ENCODE results near the gene KIF24. TPM values are rescaled to one million over a fixed set of nuclear protein-coding genes. Genes with fewer than 3 reads are reported as not detected.
"Not testable (repeated sequence)": the region's sequence is repeated elsewhere in the genome, so short reads cannot be mapped to it uniquely, and the experiment has no call there.

Gene KIF24
- polyA plus RNA-seq, 1 donor: 2.0 TPM

DNA sequence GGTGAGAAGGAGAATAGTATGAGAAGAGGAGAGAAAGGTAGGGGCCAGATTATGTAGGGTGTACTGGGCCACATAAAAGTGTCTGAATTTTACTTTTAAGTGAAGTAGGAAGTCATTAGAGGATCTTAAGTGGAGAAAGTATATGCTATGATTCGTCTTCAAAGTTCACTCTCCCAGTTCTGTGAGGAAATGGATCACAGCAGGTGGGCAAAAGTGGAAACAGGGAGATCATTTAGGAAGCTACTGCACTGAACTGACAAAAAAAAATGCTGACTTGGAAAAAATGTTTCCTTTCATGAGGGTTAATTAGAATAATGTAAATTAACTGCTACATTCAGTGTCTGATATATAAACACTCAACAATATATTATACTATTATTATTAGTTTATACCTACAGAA, 2.4 kb downstream of the KIF24 start:
- DNase-seq: no peak

GRCh38 chr9:34322899-34323591, 6.0 kb downstream of the KIF24 start:
- no peak overlapping the region for H3K4me3 ChIP-seq (ENCODE audit: low read length)
- no peaks in the 10 kb centered on the region for H3K4me1 ChIP-seq (ENCODE audit: control insufficient read depth, insufficient read depth, low read length)
- no peaks in the 10 kb centered on the region for H3K36me3 ChIP-seq (ENCODE audit: control insufficient read depth, insufficient read depth, low read length)
- H3K27me3 ChIP-seq (ENCODE audit: control insufficient read depth, insufficient read depth, low read length): no peaks in the 10 kb centered on the region
- no peak for DNase-seq
- WGBS (ENCODE audit: insufficient coverage, low lambda C conversion rate): 88% methylated on average over 1 of the region's 2 CpGs
- H3K27ac ChIP-seq (ENCODE audit: low read length): no peak overlapping the region
- no peaks in the 10 kb centered on the region for H3K9me3 ChIP-seq (ENCODE audit: control insufficient read depth, low read depth, low read length)

More for the DNA sequence above, 2.4 kb downstream of the KIF24 start:
- no CpG with 5 or more reads among the region's 1 CpG for WGBS (ENCODE audit: insufficient coverage, low lambda C conversion rate)
- H3K4me1 ChIP-seq (ENCODE audit: control insufficient read depth, insufficient read depth, low read length): peaks cover 3% of the 10 kb centered on the region
- H3K9me3 ChIP-seq (ENCODE audit: control insufficient read depth, low read depth, low read length): no peaks in the 10 kb centered on the region
- no peak overlapping the region for H3K4me3 ChIP-seq (ENCODE audit: low read length)
- H3K27ac ChIP-seq (ENCODE audit: low read length): no peak overlapping the region
- H3K36me3 ChIP-seq (ENCODE audit: control insufficient read depth, insufficient read depth, low read length): no peaks in the 10 kb centered on the region
- no peaks in the 10 kb centered on the region for H3K27me3 ChIP-seq (ENCODE audit: control insufficient read depth, insufficient read depth, low read length)

GRCh38 chr9:34321451-34321850, 7.6 kb downstream of the KIF24 start:
- DNase-seq: no peak
- no CpG with 5 or more reads among the region's 7 CpGs for WGBS (ENCODE audit: insufficient coverage, low lambda C conversion rate)
- no peaks in the 10 kb centered on the region for H3K36me3 ChIP-seq (ENCODE audit: control insufficient read depth, insufficient read depth, low read length)
- no peaks in the 10 kb centered on the region for H3K27me3 ChIP-seq (ENCODE audit: control insufficient read depth, insufficient read depth, low read length)
- H3K4me1 ChIP-seq (ENCODE audit: control insufficient read depth, insufficient read depth, low read length): no peaks in the 10 kb centered on the region
- H3K27ac ChIP-seq (ENCODE audit: low read length): no peak overlapping the region
- H3K4me3 ChIP-seq (ENCODE audit: low read length): no peak overlapping the region
- no peaks in the 10 kb centered on the region for H3K9me3 ChIP-seq (ENCODE audit: control insufficient read depth, low read depth, low read length)

DNA sequence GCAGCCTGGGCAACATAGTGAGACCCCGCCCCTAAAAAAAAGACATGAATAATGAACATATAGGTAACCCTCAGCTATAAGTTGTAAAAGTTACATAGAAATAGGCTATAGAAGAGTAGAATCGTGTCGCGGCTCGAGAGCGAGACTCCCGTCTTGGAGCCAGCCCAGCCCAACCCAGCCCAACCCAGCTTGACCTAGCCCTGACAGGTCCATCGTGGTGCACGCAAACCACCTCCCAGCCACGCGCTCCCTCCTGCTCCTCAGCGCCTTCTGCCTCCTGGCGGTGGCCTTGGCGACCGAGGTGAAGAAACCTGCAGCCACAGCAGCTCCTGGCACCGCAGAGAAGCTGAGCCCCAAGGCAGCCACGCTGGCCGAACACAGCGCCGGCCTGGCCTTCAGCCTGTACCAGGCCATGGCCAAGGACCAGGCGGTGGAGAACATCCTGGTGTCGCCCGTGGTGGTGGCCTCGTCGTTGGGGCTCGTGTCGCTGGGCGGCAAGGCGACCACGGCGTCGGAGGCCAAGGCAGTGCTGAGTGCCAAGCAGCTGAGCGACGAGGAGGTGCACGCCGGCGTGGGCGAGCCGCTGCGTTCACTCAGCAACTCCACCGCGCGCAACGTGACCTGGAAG, 10.8 kb downstream of the KIF24 start:
- Histone ChIP-seq H3K27me3 (ENCODE audit: control insufficient read depth, insufficient read depth, low read length) (no peaks in the 10 kb centered on the region), H3K4me1 (ENCODE audit: control insufficient read depth, insufficient read depth, low read length) (no peaks in the 10 kb centered on the region), H3K27ac (ENCODE audit: low read length) (no peak overlapping the region), H3K36me3 (ENCODE audit: control insufficient read depth, insufficient read depth, low read length) (no peaks in the 10 kb centered on the region), H3K9me3 (ENCODE audit: control insufficient read depth, low read depth, low read length) (no peaks in the 10 kb centered on the region), H3K4me3 (ENCODE audit: low read length) (no peak overlapping the region)
- 100% methylated on average over 1 of the region's 44 CpGs for WGBS (ENCODE audit: insufficient coverage, low lambda C conversion rate)
- DNase-seq: no peak

GRCh38 chr9:34317436-34317835, 11.6 kb downstream of the KIF24 start:
- no peak for DNase-seq
- no peak overlapping the region for H3K27ac ChIP-seq (ENCODE audit: low read length)
- no CpG with 5 or more reads among the region's 2 CpGs for WGBS (ENCODE audit: insufficient coverage, low lambda C conversion rate)
- H3K27me3 ChIP-seq (ENCODE audit: control insufficient read depth, insufficient read depth, low read length): no peaks in the 10 kb centered on the region
- no peaks in the 10 kb centered on the region for H3K4me1 ChIP-seq (ENCODE audit: control insufficient read depth, insufficient read depth, low read length)
- H3K36me3 ChIP-seq (ENCODE audit: control insufficient read depth, insufficient read depth, low read length): no peaks in the 10 kb centered on the region
- no peaks in the 10 kb centered on the region for H3K9me3 ChIP-seq (ENCODE audit: control insufficient read depth, low read depth, low read length)
- H3K4me3 ChIP-seq (ENCODE audit: low read length): no peak overlapping the region

DNA sequence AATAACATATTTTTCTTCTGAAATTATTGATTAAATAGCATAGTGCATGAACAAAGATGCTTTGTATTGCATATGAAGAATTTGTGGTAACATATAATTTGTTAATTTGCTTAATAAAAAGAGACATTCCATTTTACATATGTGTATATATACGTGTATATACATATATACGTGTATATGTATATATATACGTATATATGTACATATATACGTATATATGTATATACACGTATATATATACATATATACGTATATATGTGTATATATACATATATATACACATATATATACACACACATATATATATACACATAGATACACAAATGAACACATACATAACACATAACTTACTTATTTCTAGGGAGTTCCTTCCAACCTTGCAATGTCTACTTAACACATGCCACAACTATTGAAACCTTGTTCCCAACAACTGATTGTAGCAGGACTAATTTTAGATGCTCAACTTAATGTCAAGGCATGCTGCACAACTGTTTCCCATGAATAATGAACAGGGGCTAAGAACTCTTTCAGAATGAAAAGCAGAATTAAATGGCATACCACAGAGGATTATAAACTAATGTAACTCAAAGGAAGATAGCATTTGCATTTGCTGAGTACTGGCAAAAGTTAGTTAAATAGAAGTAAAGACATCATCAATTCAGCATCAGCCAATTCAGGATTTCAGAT, 17.4 kb downstream of the KIF24 start:
- no peaks in the 10 kb centered on the region for H3K9me3 ChIP-seq (ENCODE audit: control insufficient read depth, low read depth, low read length)
- no peaks in the 10 kb centered on the region for H3K4me1 ChIP-seq (ENCODE audit: control insufficient read depth, insufficient read depth, low read length)
- 100% methylated on average over 2 of the region's 6 CpGs for WGBS (ENCODE audit: insufficient coverage, low lambda C conversion rate)
- no peak for DNase-seq
- H3K27me3 ChIP-seq (ENCODE audit: control insufficient read depth, insufficient read depth, low read length): no peaks in the 10 kb centered on the region
- H3K36me3 ChIP-seq (ENCODE audit: control insufficient read depth, insufficient read depth, low read length): no peaks in the 10 kb centered on the region
- no peak overlapping the region for H3K4me3 ChIP-seq (ENCODE audit: low read length)
- no peak overlapping the region for H3K27ac ChIP-seq (ENCODE audit: low read length)

DNA sequence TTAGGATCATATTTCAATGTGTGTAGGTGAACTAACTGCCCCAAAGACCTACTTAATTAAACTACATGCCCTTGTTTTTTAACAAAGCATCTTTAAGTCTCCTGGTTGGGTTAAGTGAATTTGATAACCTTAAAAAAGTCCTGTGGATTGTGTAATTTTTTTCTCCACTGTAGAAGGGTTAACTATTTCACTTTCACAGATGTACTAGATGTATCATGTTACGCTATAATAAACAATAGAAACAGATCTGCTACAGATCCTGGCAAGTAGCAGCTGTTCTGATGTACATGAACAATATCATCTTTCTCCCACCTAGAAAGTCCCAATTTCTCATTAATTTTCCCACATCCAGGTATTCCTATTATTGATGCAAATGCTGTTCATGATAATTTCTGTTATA, 18.9 kb downstream of the KIF24 start:
- no peak overlapping the region for H3K4me3 ChIP-seq (ENCODE audit: low read length)
- no peaks in the 10 kb centered on the region for H3K9me3 ChIP-seq (ENCODE audit: control insufficient read depth, low read depth, low read length)
- H3K36me3 ChIP-seq (ENCODE audit: control insufficient read depth, insufficient read depth, low read length): no peaks in the 10 kb centered on the region
- no CpG with 5 or more reads among the region's 1 CpG for WGBS (ENCODE audit: insufficient coverage, low lambda C conversion rate)
- H3K4me1 ChIP-seq (ENCODE audit: control insufficient read depth, insufficient read depth, low read length): no peaks in the 10 kb centered on the region
- DNase-seq: no peak
- H3K27me3 ChIP-seq (ENCODE audit: control insufficient read depth, insufficient read depth, low read length): no peaks in the 10 kb centered on the region
- H3K27ac ChIP-seq (ENCODE audit: low read length): no peak overlapping the region

GRCh38 chr9:34308316-34308715, 20.8 kb downstream of the KIF24 start:
- H3K27ac ChIP-seq (ENCODE audit: low read length); H3K27me3 ChIP-seq (ENCODE audit: control insufficient read depth, insufficient read depth, low read length); H3K36me3 ChIP-seq (ENCODE audit: control insufficient read depth, insufficient read depth, low read length); DNase-seq; H3K4me3 ChIP-seq (ENCODE audit: low read length); H3K4me1 ChIP-seq (ENCODE audit: control insufficient read depth, insufficient read depth, low read length); H3K9me3 ChIP-seq (ENCODE audit: control insufficient read depth, low read depth, low read length): not testable (repeated sequence)
- WGBS (ENCODE audit: insufficient coverage, low lambda C conversion rate): no CpG with 5 or more reads among the region's 3 CpGs

- H3K4me1 ChIP-seq (ENCODE audit: control insufficient read depth, insufficient read depth, low read length); H3K27me3 ChIP-seq (ENCODE audit: control insufficient read depth, insufficient read depth, low read length); DNase-seq; H3K4me3 ChIP-seq (ENCODE audit: low read length); H3K36me3 ChIP-seq (ENCODE audit: control insufficient read depth, insufficient read depth, low read length); H3K9me3 ChIP-seq (ENCODE audit: control insufficient read depth, low read depth, low read length); H3K27ac ChIP-seq (ENCODE audit: low read length): not testable (repeated sequence)
- whole genome bisulfite sequencing (ENCODE audit: insufficient coverage, low lambda C conversion rate): no CpG with 5 or more reads among the region's 7 CpGs
Measured at GRCh38 chr9:34301064-34301463, 28.0 kb downstream of the KIF24 start.

GRCh38 chr9:34292552-34292951, 36.5 kb downstream of the KIF24 start:
- H3K27ac ChIP-seq (ENCODE audit: low read length): no peak overlapping the region
- no peaks in the 10 kb centered on the region for H3K27me3 ChIP-seq (ENCODE audit: control insufficient read depth, insufficient read depth, low read length)
- no peaks in the 10 kb centered on the region for H3K9me3 ChIP-seq (ENCODE audit: control insufficient read depth, low read depth, low read length)
- no peak overlapping the region for H3K4me3 ChIP-seq (ENCODE audit: low read length)
- H3K4me1 ChIP-seq (ENCODE audit: control insufficient read depth, insufficient read depth, low read length): no peaks in the 10 kb centered on the region
- DNase-seq: peak; percentile 13 to 44
- 0% methylated on average over 2 of the region's 2 CpGs for WGBS (ENCODE audit: insufficient coverage, low lambda C conversion rate)
- no peaks in the 10 kb centered on the region for H3K36me3 ChIP-seq (ENCODE audit: control insufficient read depth, insufficient read depth, low read length)

All from large intestine (tissue), 3 donors.